GM12872 (cell line): ENCODE measurements around the gene GRHL1.

ENCODE experiments used
- TF ChIP-seq, protein P1 (sequence below): IDR thresholded peaks from 3 replicates; pipeline ENCODE4 v1.5.1; 2011; ENCODE audit warnings: low read depth, mild to moderate bottlenecking, low read length, moderate library complexity; ENCODE audit not compliant: insufficient read depth

The GRHL1 gene

GRCh38 chr2:10009271-10009810 is 57.8 kb downstream of the GRHL1 start:
- TF ChIP-seq, protein P1, sequence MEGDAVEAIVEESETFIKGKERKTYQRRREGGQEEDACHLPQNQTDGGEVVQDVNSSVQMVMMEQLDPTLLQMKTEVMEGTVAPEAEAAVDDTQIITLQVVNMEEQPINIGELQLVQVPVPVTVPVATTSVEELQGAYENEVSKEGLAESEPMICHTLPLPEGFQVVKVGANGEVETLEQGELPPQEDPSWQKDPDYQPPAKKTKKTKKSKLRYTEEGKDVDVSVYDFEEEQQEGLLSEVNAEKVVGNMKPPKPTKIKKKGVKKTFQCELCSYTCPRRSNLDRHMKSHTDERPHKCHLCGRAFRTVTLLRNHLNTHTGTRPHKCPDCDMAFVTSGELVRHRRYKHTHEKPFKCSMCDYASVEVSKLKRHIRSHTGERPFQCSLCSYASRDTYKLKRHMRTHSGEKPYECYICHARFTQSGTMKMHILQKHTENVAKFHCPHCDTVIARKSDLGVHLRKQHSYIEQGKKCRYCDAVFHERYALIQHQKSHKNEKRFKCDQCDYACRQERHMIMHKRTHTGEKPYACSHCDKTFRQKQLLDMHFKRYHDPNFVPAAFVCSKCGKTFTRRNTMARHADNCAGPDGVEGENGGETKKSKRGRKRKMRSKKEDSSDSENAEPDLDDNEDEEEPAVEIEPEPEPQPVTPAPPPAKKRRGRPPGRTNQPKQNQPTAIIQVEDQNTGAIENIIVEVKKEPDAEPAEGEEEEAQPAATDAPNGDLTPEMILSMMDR, result no peak

DNA sequence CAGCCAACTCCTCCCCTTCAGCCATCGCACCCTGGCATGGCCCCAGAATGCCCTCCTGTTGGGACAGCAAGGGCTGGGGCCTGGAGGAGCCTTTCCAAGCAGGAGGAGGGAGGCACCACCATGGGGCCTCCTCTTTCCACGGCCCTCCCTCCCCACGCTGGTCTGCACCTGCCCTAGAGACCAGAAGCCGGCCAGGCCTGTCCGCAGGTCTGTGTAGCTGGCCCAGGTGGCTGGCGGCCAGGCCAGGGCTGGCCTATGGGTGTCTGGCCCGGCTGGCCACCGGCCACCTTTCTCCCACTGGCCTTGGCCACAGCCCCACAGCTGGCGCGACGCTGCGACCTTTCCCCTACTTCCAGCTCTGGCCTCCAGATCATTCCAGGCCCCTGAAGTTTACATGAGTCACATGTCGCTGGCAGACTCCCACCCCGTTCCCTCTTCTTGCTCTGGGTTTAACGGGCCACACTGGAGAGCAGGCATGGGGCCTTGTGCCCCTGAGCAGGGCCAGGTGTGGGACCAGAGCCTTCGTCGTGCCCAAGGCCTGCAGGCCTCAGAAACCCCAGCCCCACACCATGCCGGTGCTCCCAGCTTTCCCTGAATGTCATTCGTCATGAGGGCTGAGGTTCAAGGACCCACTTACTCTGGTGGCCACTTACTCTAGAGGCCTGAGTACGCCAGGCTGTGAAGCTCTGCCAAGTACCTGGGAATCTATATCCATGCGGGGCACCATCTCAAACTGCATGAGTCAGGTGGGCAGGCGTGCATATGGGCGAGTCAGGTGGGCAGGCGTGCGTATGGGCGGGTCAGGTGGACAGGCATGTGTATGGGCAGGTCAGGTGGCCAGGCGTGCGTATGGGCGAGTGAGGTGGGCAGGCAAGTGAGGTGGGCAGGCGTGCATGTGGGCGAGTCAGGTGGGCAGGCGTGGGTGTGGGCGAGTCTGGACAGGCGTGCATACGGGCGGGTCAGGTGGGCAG is 58.6 kb downstream of the GRHL1 start:
- TF ChIP-seq, protein P1, result no peak

DNA sequence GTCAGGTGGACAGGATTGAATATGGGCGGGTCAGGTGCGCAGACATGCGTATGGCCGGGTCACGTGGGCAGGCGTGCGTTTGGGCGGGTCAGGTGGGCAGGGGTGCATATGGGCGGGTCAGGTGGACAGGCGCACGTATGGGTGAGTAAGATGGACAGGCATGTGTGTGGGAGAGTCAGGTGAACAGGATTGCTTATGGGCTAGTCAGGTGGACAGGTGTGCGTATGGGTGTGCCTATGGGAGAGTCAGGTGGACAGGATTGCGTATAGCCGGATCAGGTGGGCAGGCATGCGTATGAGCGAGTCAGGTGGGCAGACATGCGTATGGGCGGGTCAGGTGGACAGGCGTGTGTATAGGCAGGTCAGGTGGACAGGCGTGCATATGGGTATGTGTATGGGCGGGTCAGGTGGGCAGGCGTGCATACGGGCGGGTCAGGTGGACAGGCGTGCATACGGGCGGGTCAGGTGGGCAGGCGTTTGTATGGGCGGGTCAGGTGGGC is 61.5 kb downstream of the GRHL1 start:
- TF ChIP-seq, protein P1, result no peak

DNA sequence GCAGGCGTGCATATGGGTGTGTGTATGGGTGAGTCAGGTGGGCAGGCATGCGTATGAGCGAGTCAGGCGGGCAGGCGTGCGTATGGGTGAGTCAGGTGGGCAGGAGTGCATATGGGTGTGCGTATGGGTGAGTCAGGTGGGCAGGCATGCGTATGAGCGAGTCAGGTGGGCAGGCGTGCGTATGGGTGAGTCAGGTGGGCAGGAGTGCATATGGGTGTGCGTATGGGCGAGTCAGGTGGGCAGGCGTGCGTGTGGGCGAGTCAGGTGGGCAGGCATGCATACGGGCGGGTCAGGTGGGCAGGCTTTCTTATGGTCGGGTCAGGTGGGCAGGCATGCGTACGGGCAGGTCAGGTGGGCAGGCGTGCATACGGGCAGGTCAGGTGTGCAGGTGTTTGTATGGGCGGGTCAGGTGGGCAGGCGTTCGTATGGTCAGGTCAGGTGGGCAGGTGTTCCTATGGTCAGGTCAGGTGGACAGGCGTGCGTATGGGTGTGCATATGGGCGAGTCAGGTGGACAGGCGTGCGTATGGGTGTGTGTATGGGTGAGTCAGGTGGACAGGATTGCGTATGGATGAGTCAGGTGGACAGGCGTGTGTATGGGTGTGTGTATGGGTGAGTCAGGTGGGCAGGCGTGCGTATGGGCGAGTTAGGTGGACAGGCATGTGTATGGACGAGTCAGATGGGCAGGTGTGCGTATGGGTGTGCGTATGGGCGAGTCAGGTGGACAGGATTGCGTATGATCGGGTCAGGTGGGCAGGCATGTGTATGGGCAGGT is 63.1 kb downstream of the GRHL1 start:
- TF ChIP-seq, protein P1, result no peak

DNA sequence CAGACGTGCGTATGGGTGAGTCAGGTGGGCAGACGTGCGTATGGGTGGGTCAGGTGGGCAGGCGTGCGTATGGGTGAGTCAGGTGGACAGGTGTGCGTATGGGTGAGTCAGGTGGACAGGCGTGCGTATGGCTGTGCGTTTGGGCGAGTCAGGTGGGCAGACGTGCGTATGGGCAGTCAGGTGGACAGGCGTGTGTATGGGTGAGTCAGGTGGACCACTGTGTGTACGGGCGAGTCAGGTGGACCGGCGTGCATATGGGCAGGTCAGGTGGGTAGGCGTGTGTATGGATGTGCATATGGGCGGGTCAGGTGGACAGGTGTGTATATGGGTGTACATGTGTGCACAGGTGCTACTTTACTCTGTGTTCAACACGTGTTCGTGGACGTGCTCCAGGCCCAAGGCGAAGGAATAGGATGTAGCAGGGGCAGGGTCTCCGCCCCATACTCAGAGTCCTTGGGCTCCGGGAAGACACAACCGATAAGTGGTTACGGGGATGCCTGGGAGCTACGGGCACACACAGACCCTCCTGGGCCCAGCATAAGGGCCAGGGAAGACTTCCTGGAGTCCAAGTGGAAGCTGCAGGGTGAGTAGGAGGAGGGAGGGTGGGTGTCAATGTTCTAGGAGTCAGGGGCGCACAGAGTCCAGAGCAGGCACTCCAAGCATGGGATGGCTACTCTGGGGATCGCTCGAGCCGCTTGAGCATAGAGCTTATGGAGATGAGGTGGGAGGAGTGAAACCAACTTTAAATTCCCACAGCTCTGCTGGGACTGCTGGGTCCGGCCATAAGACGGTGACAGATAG is 64.7 kb downstream of the GRHL1 start:
- TF ChIP-seq, protein P1, result no peak

GRCh38 chr2:10016802-10017258 is 65.3 kb downstream of the GRHL1 start:
- TF ChIP-seq, protein P1, result no peak
